Stomach (tissue), 9 donors: ENCODE measurements around the gene CACNG4. TPM values are rescaled to one million over a fixed set of nuclear protein-coding genes. Genes with fewer than 3 reads are reported as not detected.
"Not testable (repeated sequence)": the region's sequence is repeated elsewhere in the genome, so short reads cannot be mapped to it uniquely, and the experiment has no call there.

Experiments used
- DNase-seq, 2 donors: peaks; one replicate each; pipeline versions ENCODE4 v3.0.0 to v3.0.0-alpha.2; 2013 to 2019
- H3K27ac ChIP-seq, 5 donors: fragments of 200-600 bp in 4 of 5; sonication (generic) in 4 of 5; one replicate each; pipeline ENCODE4 v1.5.1; 2013 to 2019; ENCODE audit warnings: mild to moderate bottlenecking in 1 of 5, moderate library complexity in 1 of 5
- H3K27me3 ChIP-seq, 3 donors: fragments of 200-600 bp; sonication (generic); one replicate each; pipeline ENCODE4 v1.5.1; 2017 to 2019; ENCODE audit warnings: mixed run types in 1 of 3
- H3K36me3 ChIP-seq, 4 donors: fragments of 200-600 bp; sonication (generic); 1 replicate in 3 of 4; 2 replicates in 1 of 4; pipeline ENCODE4 v1.5.1; 2016 to 2019
- H3K4me1 ChIP-seq, 4 donors: fragments of 200-600 bp; sonication (generic); one replicate each; pipeline ENCODE4 v1.5.1; 2016 to 2019
- H3K4me3 ChIP-seq, 4 donors: fragments of 200-600 bp; sonication (generic) in 3 of 4; one replicate each; pipeline ENCODE4 v1.5.1; 2016 to 2019; ENCODE audit warnings: mild to moderate bottlenecking in 1 of 4
- H3K9me3 ChIP-seq, 4 donors: fragments of 200-600 bp; sonication (generic); one replicate each; pipeline ENCODE4 v1.5.1; 2016 to 2019
- CTCF ChIP-seq, 7 experiments: fragments of 450-650 bp in 4 of 7; fragments of 200-600 bp in 3 of 7; sonication (generic) in 3 of 7; IDR thresholded peaks; one replicate each; pipeline ENCODE4 v1.5.1; 2016 to 2019; ENCODE audit warnings: antibody characterized with exemption in 7 of 7, control low read depth in 2 of 7, mild to moderate bottlenecking in 1 of 7
- EP300 ChIP-seq: sonication (generic); formaldehyde crosslinking; IDR thresholded peaks from one replicate; pipeline ENCODE4 v1.6.1; 2017; ENCODE audit warnings: antibody characterized with exemption
- POLR2A ChIP-seq, 4 donors: fragments of 450-650 bp; IDR thresholded peaks; one replicate each; pipeline ENCODE4 v1.6.1; 2016; ENCODE audit warnings: antibody characterized with exemption in 4 of 4, control low read depth in 2 of 4, mild to moderate bottlenecking in 1 of 4, moderate library complexity in 1 of 4
- POLR2AphosphoS5 ChIP-seq, 3 donors: sonication (generic); formaldehyde crosslinking; IDR thresholded peaks; one replicate each; pipeline ENCODE4 v1.6.1; 2016; ENCODE audit warnings: antibody characterized with exemption in 3 of 3
- WGBS, 5 donors: extraction: QIAGEN DNeasy Blood & Tissue Kit in 3 of 5; methylation state at CpG; one replicate each; pipeline versions ENCODE4 v1.1.5 to v1.1.7; 2013 to 2018; 5-methylcytosine and 5-hydroxymethylcytosine counted together
- intact Hi-C: fragments of 100-400 bp; cut with DNase I; formaldehyde crosslinking; loops from one replicate; pipeline ENCODE4 v1.15.1; 2023; ENCODE audit warnings: low total_unique reads
- polyA plus RNA-seq, 3 donors: library from polyadenylated mRNA; stranded (reverse); fragments of 200-250 nt; gene quantifications; one replicate each; pipeline ENCODE4 v1.2.3, GENCODE V29; 2013
- total RNA-seq, 5 donors: library from RNA; depleted of rRNA; stranded (reverse); fragments of >200 nt; gene quantifications; one replicate each; pipeline versions ENCODE4 v1.1.0 to v1.2.3, GENCODE V29; 2014 to 2016
- donor health status: healthy with polysubstance abuse.
- donor health status: Bipolar disorder and iron deficiency.
- donor health status: healthy.

Gene CACNG4
- total and polyA plus RNA-seq, 8 donors = 0.15 to 8.8 (median 0.96) TPM; not detected in 2

GRCh38 chr17:66970140-66970539 is 5.6 kb downstream of the CACNG4 start:
- intact Hi-C loops = no loop called here
- peak overlapping the region in 1 of 5 donors; percentile 57 for H3K27ac ChIP-seq
- peaks cover 0 to 87% (median 30%) of the 10 kb centered on the region in 3 donors for H3K27me3 ChIP-seq
- WGBS, 5 donors = 57 to 77% (median 64%) methylated on average over 6 of the region's 6 CpGs
- peaks cover 14 to 27% (median 20%) of the 10 kb centered on the region in 4 donors for H3K4me1 ChIP-seq
- no peak for DNase-seq
- TF ChIP-seq CTCF (IDR thresholded peaks at IDR 0.05) (no peak), EP300 (no peak), POLR2A (IDR thresholded peaks at IDR 0.05) (no peak), POLR2AphosphoS5 (IDR thresholded peaks at IDR 0.05) (no peak)
- H3K4me3 ChIP-seq = no peak overlapping the region
- no peaks in the 10 kb centered on the region for H3K36me3 ChIP-seq
- H3K9me3 ChIP-seq = no peaks in the 10 kb centered on the region

- intact Hi-C loops = no loop called here
- Histone ChIP-seq H3K36me3 (no peaks in the 10 kb centered on the region), H3K27me3 (peaks cover 0 to 84% (median 23%) of the 10 kb centered on the region in 3 donors), H3K4me1 (peaks cover 7 to 20% (median 15%) of the 10 kb centered on the region in 4 donors), H3K27ac (no peak overlapping the region), H3K4me3 (no peak overlapping the region), H3K9me3 (no peaks in the 10 kb centered on the region)
- 78 to 89% (median 82%) methylated on average over 6 of the region's 6 CpGs for WGBS, 5 donors
- DNase-seq = no peak
- TF ChIP-seq POLR2A (IDR thresholded peaks at IDR 0.05) (no peak), EP300 (no peak), CTCF (IDR thresholded peaks at IDR 0.05) (no peak), POLR2AphosphoS5 (IDR thresholded peaks at IDR 0.05) (no peak)
Measured at GRCh38 chr17:66970797-66971196, 6.3 kb downstream of the CACNG4 start.

- TF ChIP-seq EP300 (no peak), CTCF (IDR thresholded peaks at IDR 0.05) (no peak), POLR2A (IDR thresholded peaks at IDR 0.05) (no peak), POLR2AphosphoS5 (IDR thresholded peaks at IDR 0.05) (no peak)
- WGBS, 5 donors = 76 to 91% (median 81%) methylated on average over 6 of the region's 6 CpGs
- H3K4me1 ChIP-seq = peaks cover 2 to 17% (median 12%) of the 10 kb centered on the region in 4 donors
- DNase-seq = no peak
- intact Hi-C loops = no loop called here
- H3K9me3 ChIP-seq = no peaks in the 10 kb centered on the region
- peaks cover 0 to 84% (median 18%) of the 10 kb centered on the region in 3 donors for H3K27me3 ChIP-seq
- H3K4me3 ChIP-seq = no peak overlapping the region
- H3K36me3 ChIP-seq = no peaks in the 10 kb centered on the region
- no peak overlapping the region for H3K27ac ChIP-seq
Measured at GRCh38 chr17:66971264-66971663, 6.8 kb downstream of the CACNG4 start.

GRCh38 chr17:66971730-66972441 is 7.4 kb downstream of the CACNG4 start:
- no peak for TF ChIP-seq POLR2AphosphoS5 (IDR thresholded peaks at IDR 0.05)
- intact Hi-C loops = no loop called here
- WGBS, 5 donors = 82 to 91% (median 88%) methylated on average over 15 of the region's 15 CpGs
- no peak overlapping the region for H3K27ac ChIP-seq
- H3K4me1 ChIP-seq = peaks cover 0 to 13% (median 10%) of the 10 kb centered on the region in 4 donors
- H3K27me3 ChIP-seq = peaks cover 0 to 83% (median 12%) of the 10 kb centered on the region in 3 donors
- no peaks in the 10 kb centered on the region for H3K36me3 ChIP-seq
- no peak overlapping the region for H3K4me3 ChIP-seq
- DNase-seq = no peak
- no peaks in the 10 kb centered on the region for H3K9me3 ChIP-seq

- H3K9me3 ChIP-seq, intact Hi-C loops, H3K36me3 ChIP-seq, H3K27ac ChIP-seq, H3K4me3 ChIP-seq, DNase-seq: not testable (repeated sequence)
- H3K4me1 ChIP-seq = peaks cover 0 to 13% (median 10%) of the 10 kb centered on the region in 4 donors
- peaks cover 0 to 83% (median 7%) of the 10 kb centered on the region in 3 donors for H3K27me3 ChIP-seq
- 81 to 92% (median 87%) methylated on average over 10 of the region's 10 CpGs for WGBS, 5 donors
Measured at GRCh38 chr17:66972442-66972830, 7.9 kb downstream of the CACNG4 start.
